Nephron progenitor cell (in vitro differentiated cells): Measurements from ENCODE around the gene KIAA0753.

Source experiments
- DNase-seq: peaks from one replicate; pipeline ENCODE4 v3.0.0; 2021
- H3K27ac Mint-ChIP-seq: 2 replicates; pipeline ENCODE4 v1.8.0; 2021; ENCODE audit warnings: mild to moderate bottlenecking, moderate library complexity, mixed read lengths
- H3K27me3 Mint-ChIP-seq: 2 replicates; pipeline ENCODE4 v1.8.0; 2021; ENCODE audit warnings: mild to moderate bottlenecking, low read depth, mixed read lengths; ENCODE audit not compliant: poor library complexity
- H3K36me3 Mint-ChIP-seq: 2 replicates; pipeline ENCODE4 v1.8.0; 2021; ENCODE audit warnings: low read depth, mixed read lengths
- H3K4me1 Mint-ChIP-seq: 2 replicates; pipeline ENCODE4 v1.8.0; 2021; ENCODE audit warnings: mixed read lengths
- H3K4me3 Mint-ChIP-seq: 2 replicates; pipeline ENCODE4 v1.8.0; 2021; ENCODE audit warnings: mild to moderate bottlenecking, moderate library complexity, mixed read lengths
- H3K9me3 Mint-ChIP-seq: 2 replicates; pipeline ENCODE4 v1.8.0; 2021; ENCODE audit warnings: mild to moderate bottlenecking, moderate library complexity, mixed read lengths
- CTCF ChIP-seq: fragments of 200-600 bp; sonication (generic); IDR thresholded peaks from 2 replicates; pipeline ENCODE4 v1.5.0; 2021; ENCODE audit warnings: antibody characterized with exemption

KIAA0753 gene

GRCh38 chr17:6561446-6561845, 79.1 kb downstream of the KIAA0753 start:
- H3K27ac Mint-ChIP-seq, result no peak overlapping the region
- H3K36me3 Mint-ChIP-seq, result no peaks in the 10 kb centered on the region
- peaks cover 13% of the 10 kb centered on the region for H3K4me1 Mint-ChIP-seq
- no peak overlapping the region for H3K4me3 Mint-ChIP-seq
- H3K9me3 Mint-ChIP-seq, result no peaks in the 10 kb centered on the region
- TF ChIP-seq CTCF, result no peak
- DNase-seq, result no peak
- H3K27me3 Mint-ChIP-seq, result peaks cover 69% of the 10 kb centered on the region

GRCh38 chr17:6560496-6560895, 80.0 kb downstream of the KIAA0753 start:
- Mint-ChIP-seq H3K4me1 (peaks cover 14% of the 10 kb centered on the region), H3K9me3 (no peaks in the 10 kb centered on the region), H3K36me3 (no peaks in the 10 kb centered on the region), H3K27me3 (peaks cover 74% of the 10 kb centered on the region), H3K27ac (no peak overlapping the region), H3K4me3 (no peak overlapping the region)
- DNase-seq, result no peak
- no peak for TF ChIP-seq CTCF

GRCh38 chr17:6559753-6560215, 80.7 kb downstream of the KIAA0753 start:
- H3K27ac Mint-ChIP-seq, result no peak overlapping the region
- peaks cover 81% of the 10 kb centered on the region for H3K27me3 Mint-ChIP-seq

GRCh38 chr17:6558932-6559752, 81.4 kb downstream of the KIAA0753 start:
- Mint-ChIP-seq H3K27me3 (peaks cover 88% of the 10 kb centered on the region), H3K36me3 (no peaks in the 10 kb centered on the region), H3K9me3 (no peaks in the 10 kb centered on the region), H3K4me1 (peaks cover 27% of the 10 kb centered on the region), H3K27ac (no peak overlapping the region), H3K4me3 (no peak overlapping the region)
- no peak for DNase-seq
- TF ChIP-seq CTCF, result no peak

More at GRCh38 chr17:6559753-6560215, 80.7 kb downstream of the KIAA0753 start:
- H3K4me3 Mint-ChIP-seq, result no peak overlapping the region
- no peaks in the 10 kb centered on the region for H3K9me3 Mint-ChIP-seq
- no peak for DNase-seq
- H3K4me1 Mint-ChIP-seq, result peaks cover 21% of the 10 kb centered on the region
- H3K36me3 Mint-ChIP-seq, result no peaks in the 10 kb centered on the region
- no peak for TF ChIP-seq CTCF

- Mint-ChIP-seq H3K4me3 (no peak overlapping the region), H3K27me3 (peaks cover 95% of the 10 kb centered on the region), H3K27ac (no peak overlapping the region), H3K9me3 (no peaks in the 10 kb centered on the region), H3K4me1 (peaks cover 34% of the 10 kb centered on the region), H3K36me3 (no peaks in the 10 kb centered on the region)
- no peak for DNase-seq
- TF ChIP-seq CTCF, result no peak
These were observed 82.2 kb downstream of the KIAA0753 start for GRCh38 chr17:6558276-6558675.

- Mint-ChIP-seq H3K9me3 (no peaks in the 10 kb centered on the region), H3K27ac (no peak overlapping the region), H3K4me1 (peaks cover 41% of the 10 kb centered on the region), H3K4me3 (peak overlapping the region; percentile 78), H3K27me3 (peaks cover 93% of the 10 kb centered on the region), H3K36me3 (no peaks in the 10 kb centered on the region)
- TF ChIP-seq CTCF, result no peak
- DNase-seq, result no peak
These were observed 83.5 kb downstream of the KIAA0753 start for GRCh38 chr17:6557040-6557438.
